Astrocyte (in vitro differentiated cells and primary cell): ENCODE data around the gene ELF5.

Source experiments
- CTCF ChIP-seq: IDR thresholded peaks from 2 replicates; pipeline ENCODE4 v1.5.1; 2011; ENCODE audit warnings: low read depth, mild to moderate bottlenecking, inconsistent platforms, low read length, moderate library complexity; ENCODE audit not compliant: insufficient read depth
- EZH2 ChIP-seq: IDR thresholded peaks from 2 replicates; pipeline ENCODE4 v1.6.1; 2012; ENCODE audit warnings: mild to moderate bottlenecking, low read length, inconsistent platforms; ENCODE audit not compliant: insufficient read depth

GRCh38 chr11:34509336-34509876 lies 4.2 kb downstream of the ELF5 start:
- TF ChIP-seq CTCF (no peak), EZH2 (no peak)
